NCI-H226 (cell line): Measurements from ENCODE around the gene IFNL2.
"Not testable (repeated sequence)": the region's sequence is repeated elsewhere in the genome, so short reads cannot be mapped to it uniquely, and the experiment has no call there.

ENCODE experiments used
- DNase-seq: peaks from one replicate; pipeline ENCODE4 v3.0.0-alpha.2; 2015

Gene IFNL2

GRCh38 chr19:39268085-39268484, at the start of gene IFNL2:
TSS of gene IFNL2 (plus strand) at chr19:39268396. CDS start at chr19:39268569, 173 bp downstream.
- not testable (repeated sequence) for DNase-seq

- DNase-seq: not testable (repeated sequence)
Observed at GRCh38 chr19:39219108-39219507, 49.1 kb upstream of the IFNL2 start.

- peak; percentile 33 for DNase-seq
Observed at GRCh38 chr19:39223703-39224279, 44.4 kb upstream of the IFNL2 start.

- DNase-seq: no peak
Observed at GRCh38 chr19:39224910-39225309, 43.3 kb upstream of the IFNL2 start.

GRCh38 chr19:39230096-39230764, 38.0 kb upstream of the IFNL2 start:
- DNase-seq: no peak

GRCh38 chr19:39232708-39233107, 35.5 kb upstream of the IFNL2 start:
- DNase-seq: no peak

- no peak for DNase-seq
Observed at GRCh38 chr19:39236527-39236926, 31.7 kb upstream of the IFNL2 start.

DNA sequence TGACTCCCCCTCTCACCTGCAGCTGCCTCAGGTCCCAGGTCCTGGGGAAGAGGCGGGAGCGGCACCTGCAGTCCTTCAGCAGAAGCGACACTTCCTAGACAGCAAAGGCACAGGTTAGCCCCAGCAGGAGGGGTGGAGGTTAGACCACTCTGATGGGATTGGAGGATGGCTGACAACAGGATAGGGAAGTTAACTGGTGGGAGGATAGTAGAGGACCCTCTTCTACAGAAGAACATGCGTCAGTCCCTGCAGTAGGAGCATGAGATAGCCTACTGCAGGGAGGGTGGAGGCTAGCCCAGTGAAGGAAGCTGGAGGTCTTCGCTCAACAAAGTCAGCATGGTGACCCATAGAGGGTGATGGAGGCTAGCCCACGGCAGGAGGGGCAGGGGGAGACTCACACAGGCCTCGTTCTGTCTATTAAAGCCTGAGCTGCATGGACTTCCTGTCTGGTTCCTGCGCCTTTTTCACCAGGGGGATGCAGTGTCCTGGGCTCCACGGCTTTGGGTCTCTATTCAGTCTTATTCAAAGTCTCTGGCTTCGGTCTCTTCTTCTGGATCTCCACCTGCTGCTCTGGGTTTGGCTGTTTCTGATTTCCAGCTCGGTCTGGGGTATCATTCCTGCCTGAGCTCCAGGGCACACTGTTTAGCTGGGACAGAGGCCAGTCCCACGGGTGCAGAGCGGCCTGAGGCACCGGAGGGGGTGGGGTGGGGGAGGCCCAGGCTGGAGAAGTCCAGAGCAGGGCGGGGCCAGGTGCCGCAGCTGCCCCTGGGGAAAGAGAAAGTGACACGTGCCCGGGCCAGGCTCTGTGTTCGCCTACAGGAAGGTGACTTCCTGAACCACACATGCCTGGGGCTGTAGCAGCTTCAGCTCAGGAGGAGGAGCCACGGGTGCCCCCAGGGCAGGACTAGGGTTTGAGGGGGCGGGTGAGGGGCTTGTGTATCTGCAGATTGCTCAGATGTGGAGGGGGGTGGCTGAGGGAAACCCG, 30.7 kb upstream of the IFNL2 start:
- peak; percentile 16 for DNase-seq

- DNase-seq: no peak
Observed at GRCh38 chr19:39238209-39238608, 30.0 kb upstream of the IFNL2 start.

DNA sequence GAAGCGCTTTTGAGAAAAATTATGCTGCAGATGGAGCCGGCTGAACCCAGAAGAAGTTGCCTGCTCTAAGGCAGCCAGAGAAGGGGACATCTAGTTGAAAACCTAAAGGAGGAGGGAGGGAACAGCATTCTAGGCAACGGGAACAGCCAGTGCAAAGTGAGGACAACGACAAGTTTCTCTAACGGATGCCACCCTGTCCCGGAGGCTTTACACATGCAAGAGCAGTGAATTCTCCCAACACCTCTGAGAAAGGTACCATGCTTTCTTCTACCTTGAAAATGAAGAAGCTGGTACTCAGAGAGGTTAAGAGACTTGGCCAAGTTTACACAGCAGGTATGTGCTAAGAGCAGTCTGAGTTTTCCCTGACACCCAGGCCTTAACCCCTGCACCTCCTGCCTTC, 29.3 kb upstream of the IFNL2 start:
- no peak for DNase-seq

DNA sequence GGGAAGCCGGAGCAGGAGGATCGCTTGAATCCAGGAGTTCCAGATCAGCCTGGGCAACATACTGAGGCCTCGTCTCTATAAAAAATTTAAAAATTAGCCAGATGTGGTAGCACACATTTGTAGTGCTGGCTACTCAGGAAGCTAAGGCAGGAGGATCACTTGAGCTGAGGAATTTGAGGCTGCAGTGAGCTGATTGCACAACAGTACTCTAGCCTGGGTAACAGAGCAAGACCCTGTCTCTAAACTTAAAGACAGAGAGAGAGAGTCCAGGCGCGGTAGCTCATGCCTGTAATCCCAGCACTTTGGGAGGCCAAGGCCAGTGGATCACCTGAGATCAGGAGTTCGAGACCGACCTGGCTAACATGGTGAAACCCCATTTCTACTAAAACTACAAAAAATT, 27.8 kb upstream of the IFNL2 start:
- no peak for DNase-seq

DNA sequence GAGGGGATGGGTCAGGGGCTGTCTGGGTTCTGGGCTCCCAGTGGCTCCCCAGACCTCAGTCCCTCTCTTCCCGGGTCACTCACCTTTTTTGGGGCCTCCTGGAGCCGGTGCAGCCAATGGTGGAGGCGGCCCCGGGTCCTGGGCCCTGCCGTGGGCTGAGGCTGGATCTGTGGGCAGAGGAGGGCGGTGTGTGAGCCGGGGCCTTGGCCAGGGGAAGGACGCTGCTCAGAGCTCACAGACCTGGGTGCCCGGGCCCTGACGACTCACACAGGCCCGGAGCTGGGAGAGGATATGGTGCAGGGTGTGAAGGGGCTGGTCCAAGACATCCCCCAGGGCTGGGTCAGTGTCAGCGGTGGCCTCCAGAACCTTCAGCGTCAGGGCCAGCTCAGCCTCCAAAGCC, 24.5 kb upstream of the IFNL2 start:
- DNase-seq: not testable (repeated sequence)

GRCh38 chr19:39244410-39245100, 23.6 kb upstream of the IFNL2 start, which contains the start of gene IFNL3:
TSS of gene IFNL3 (minus strand) at chr19:39245006. CDS start at chr19:39244967, 39 bp downstream.
- DNase-seq: not testable (repeated sequence)

- DNase-seq: not testable (repeated sequence)
Observed at GRCh38 chr19:39245166-39245565, 23.0 kb upstream of the IFNL2 start.

GRCh38 chr19:39246951-39247669, 21.1 kb upstream of the IFNL2 start:
- DNase-seq: no peak

GRCh38 chr19:39247701-39248664, 20.2 kb upstream of the IFNL2 start:
- DNase-seq: no peak

DNA sequence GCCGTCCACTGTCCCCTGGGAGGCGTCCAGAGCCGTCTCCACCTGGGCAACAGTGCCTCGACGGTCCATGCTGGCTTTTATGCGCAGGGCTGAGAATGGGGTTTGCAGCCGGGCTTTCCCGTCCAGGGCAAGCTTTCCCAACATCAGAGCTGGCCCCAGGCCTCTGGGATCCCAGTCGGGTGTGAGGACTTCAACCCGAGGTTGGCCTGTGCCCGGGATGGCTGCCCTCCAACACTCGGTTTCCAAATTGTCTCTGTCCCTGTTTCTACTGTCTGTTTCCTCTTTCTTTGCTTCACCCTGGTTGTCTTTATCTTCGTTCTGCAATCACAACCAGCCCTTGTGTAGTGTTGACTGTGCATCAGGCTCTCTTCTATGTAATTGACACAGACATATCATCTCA, 19.4 kb upstream of the IFNL2 start, which contains the start of gene IFNL4:
Gene IFNL4 (minus strand): TSS at position 51 of the 400 bp plus-strand sequence.
- DNase-seq: no peak

- DNase-seq: no peak
Observed at GRCh38 chr19:39251081-39251480, 17.1 kb upstream of the IFNL2 start.

GRCh38 chr19:39251846-39252245, 16.4 kb upstream of the IFNL2 start:
- no peak for DNase-seq

- no peak for DNase-seq
Observed at GRCh38 chr19:39252458-39252857, 15.7 kb upstream of the IFNL2 start.
